Measurements from ENCODE around the gene CREB5.

- TF ChIP-seq GATA2 (IDR thresholded peaks at IDR 0.05; ENCODE audit: low read depth, low read length) (no peak), GATA3 (IDR thresholded peaks at IDR 0.05; ENCODE audit: low read depth, low read length) (no peak)
Measured at GRCh38 chr7:28675429-28675828, 263.1 kb downstream of the CREB5 start.

All from SH-SY5Y (cell line).